Epithelial cell of esophagus (primary cell): ENCODE data around the gene C17orf114.

Experiments used
- DNase-seq: peaks from one replicate; pipeline ENCODE4 v3.0.0; 2010; ENCODE audit warnings: low read depth
- H3K4me3 ChIP-seq: 2 replicates; pipeline ENCODE4 v1.5.1; 2011; ENCODE audit warnings: mild to moderate bottlenecking, low read length, control low read depth
- TF ChIP-seq, protein P1 (sequence below): IDR thresholded peaks from 2 replicates; pipeline ENCODE4 v1.5.1; 2011; ENCODE audit warnings: low read depth, mild to moderate bottlenecking, low read length, control low read depth, inconsistent platforms; ENCODE audit not compliant: insufficient read depth; ENCODE audit errors: missing control alignments

The C17orf114 gene

DNA sequence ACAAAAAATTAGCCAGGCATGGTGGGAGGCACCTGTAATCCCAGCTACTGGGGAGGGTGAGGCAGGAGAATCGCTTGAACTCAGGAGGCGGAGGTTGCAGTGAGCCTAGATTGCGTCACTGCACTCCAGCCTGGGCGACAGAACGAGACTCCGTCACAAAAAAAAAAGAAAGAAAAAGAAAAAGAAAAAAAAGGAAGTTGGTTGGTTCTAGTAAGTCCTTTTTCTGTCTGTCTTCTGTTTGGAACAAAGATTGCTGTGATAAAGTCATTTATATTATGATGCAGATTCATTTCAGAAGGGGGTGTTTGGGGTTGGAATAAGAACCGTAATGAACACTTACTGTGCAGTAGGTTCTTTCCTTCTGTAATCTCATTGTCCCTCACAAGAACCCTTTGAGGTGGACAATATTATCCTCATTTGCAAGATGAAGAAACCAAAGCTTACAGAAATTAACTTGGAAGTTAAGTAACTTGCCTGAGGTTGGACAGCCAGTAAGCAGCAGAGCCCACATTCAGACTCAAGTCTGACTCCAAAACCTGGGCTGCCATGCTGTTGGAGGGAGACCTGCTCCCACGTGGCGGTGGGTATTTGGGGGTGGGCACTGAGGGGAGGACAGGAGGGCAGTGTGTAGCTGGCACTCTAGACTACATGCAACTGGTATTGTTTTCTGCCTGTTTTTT lies 41.3 kb upstream of the C17orf114 start:
- no peak overlapping the region for H3K4me3 ChIP-seq
- DNase-seq, result no peak
- TF ChIP-seq, protein P1, sequence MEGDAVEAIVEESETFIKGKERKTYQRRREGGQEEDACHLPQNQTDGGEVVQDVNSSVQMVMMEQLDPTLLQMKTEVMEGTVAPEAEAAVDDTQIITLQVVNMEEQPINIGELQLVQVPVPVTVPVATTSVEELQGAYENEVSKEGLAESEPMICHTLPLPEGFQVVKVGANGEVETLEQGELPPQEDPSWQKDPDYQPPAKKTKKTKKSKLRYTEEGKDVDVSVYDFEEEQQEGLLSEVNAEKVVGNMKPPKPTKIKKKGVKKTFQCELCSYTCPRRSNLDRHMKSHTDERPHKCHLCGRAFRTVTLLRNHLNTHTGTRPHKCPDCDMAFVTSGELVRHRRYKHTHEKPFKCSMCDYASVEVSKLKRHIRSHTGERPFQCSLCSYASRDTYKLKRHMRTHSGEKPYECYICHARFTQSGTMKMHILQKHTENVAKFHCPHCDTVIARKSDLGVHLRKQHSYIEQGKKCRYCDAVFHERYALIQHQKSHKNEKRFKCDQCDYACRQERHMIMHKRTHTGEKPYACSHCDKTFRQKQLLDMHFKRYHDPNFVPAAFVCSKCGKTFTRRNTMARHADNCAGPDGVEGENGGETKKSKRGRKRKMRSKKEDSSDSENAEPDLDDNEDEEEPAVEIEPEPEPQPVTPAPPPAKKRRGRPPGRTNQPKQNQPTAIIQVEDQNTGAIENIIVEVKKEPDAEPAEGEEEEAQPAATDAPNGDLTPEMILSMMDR, result no peak

DNA sequence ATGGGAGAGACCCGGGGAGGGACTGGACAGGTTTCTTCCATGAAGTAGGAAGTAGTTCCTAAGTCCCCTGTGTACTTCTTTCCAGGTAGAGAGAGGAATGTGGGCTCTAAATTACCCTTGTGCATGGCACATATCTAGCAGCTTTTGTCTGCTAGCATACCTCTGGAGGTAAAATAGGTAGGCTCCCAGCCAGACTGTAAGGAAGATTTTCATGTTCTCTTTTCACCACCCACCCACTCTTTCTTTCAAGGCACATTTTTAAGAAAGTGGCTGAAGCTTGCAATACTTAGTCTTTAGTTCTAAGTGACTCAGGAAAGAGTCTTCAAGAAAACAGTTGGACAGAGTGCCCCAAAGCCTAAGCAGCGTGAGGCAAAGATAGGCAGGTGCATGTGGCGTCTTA lies 40.2 kb upstream of the C17orf114 start:
- DNase-seq, result no peak
- TF ChIP-seq, protein P1, result no peak
- no peak overlapping the region for H3K4me3 ChIP-seq

- no peak for DNase-seq
- H3K4me3 ChIP-seq, result no peak overlapping the region
- TF ChIP-seq, protein P1, result no peak
Measured at GRCh38 chr17:4840893-4841242, 38.7 kb upstream of the C17orf114 start.

DNA sequence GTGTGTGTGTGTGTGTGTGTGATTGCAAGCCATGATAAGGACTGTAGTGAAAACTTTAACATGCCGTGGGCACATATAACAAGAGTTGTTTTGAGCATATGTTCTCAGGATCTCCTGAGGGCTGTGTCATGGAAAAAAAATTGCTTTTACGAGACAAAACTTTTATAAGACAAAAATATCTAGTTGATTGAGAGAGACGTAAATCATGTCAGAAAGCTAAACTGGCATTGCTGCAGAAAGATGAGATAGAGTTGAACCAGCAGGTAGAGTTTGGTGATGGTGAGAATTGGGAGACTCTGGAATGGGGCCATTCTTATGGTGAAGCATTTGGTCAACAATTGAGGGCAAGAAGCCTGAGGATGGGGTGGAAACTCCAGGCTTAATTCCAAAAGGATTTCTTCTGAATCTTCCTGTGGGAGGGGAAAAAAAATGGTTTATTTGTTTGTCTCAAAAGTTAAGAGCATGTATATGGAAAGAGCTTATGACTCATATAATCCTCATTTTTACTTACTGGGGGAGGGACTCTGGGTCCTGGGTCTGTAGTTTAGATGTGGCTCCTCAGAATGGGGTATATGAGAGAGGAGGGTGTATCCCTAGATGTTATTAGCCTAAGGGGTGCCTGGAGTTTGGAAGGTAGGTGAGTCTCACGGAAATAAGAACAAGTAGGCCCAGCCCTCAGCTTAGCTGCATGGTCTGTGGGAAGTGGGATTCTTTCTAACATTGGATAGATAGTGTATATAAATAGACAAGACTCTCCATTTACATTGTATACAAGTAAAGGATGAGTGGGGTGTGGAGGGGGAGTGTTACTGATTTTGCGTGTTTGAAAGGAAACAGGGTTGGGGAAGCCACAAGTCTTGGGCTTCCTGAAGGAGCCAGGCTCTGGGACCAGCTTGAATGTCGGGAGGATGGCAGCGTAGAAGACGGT lies 38.1 kb upstream of the C17orf114 start:
- H3K4me3 ChIP-seq, result no peak overlapping the region
- TF ChIP-seq, protein P1, result no peak
- DNase-seq, result no peak

DNA sequence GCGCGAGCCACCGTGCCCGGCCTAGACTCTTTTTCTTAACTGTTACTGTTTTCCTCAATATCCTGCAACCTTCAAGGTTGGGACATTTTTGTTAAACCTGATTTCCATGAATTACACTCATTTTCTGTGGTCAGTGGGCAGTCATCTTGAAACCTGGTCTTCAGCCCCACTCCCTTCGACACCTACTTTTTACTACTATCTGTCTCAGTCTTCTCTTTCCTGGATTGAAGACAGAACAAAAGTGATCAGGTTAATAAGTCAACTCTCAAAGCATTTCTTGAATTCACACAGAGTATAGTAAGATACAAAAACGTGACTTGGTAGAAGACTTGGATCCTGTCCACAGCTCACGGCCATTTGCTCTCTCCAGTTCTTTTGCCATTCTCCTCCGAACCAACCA lies 37.1 kb upstream of the C17orf114 start:
- H3K4me3 ChIP-seq, result no peak overlapping the region
- DNase-seq, result no peak
- TF ChIP-seq, protein P1, result no peak

- DNase-seq, result no peak
- TF ChIP-seq, protein P1, result no peak
- no peak overlapping the region for H3K4me3 ChIP-seq
Measured at GRCh38 chr17:4838309-4838785, 36.2 kb upstream of the C17orf114 start.
